MM.1S (cell line): ENCODE results near the gene PBX4.

ENCODE experiments used
- CTCF ChIP-seq: fragments of 300-600 bp; sonication (generic); IDR thresholded peaks from 2 replicates; pipeline ENCODE4 v1.5.1; 2016; ENCODE audit warnings: antibody characterized with exemption, low read length, mixed read lengths
- EZH2 ChIP-seq: fragments of 300-600 bp; sonication (generic); optimal IDR thresholded peaks from 2 replicates; pipeline ENCODE3; 2017; ENCODE audit warnings: low read depth, mild to moderate bottlenecking, antibody characterized with exemption, low read length, mixed read lengths
- EZH2phosphoT487 ChIP-seq: fragments of 300-600 bp; sonication (generic); IDR thresholded peaks from 2 replicates; pipeline ENCODE4 v1.6.1; 2018; ENCODE audit warnings: antibody characterized with exemption, low read length

GRCh38 chr19:19539698-19540063 is 78.8 kb downstream of the PBX4 start:
- TF ChIP-seq CTCF = no peak
- no peak for TF ChIP-seq EZH2phosphoT487
- no peak for TF ChIP-seq EZH2
